ENCODE measurements around the gene URGCP. TPM values are rescaled to one million over a fixed set of nuclear protein-coding genes. Genes with fewer than 3 reads are reported as not detected.

The URGCP gene
- total RNA-seq, 1 donor from 2014 or later = 28.2 TPM

DNA sequence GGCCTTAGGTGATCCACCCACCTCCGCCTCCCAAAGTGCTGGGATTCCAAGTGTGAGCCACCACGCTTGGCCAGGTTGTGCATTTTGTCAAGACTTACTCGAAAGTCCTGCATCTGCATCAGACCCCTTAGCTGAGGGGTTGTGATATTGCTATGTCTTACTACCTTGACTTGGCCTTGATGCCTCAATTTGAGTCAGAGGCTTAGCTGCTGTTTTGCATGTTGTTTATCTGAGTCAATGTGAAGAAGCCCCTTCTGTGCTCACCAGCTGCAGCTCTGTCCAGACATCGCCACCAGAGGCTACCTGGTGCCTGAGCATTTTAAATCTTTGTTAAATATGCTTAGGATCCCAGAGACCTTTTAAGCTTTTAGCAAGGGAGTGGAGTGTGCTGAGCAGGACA lies 37.9 kb upstream of the URGCP start:
- H3K4me3 Mint-ChIP-seq = no peak overlapping the region
- H3K4me1 Mint-ChIP-seq (ENCODE audit: unreplicated experiment) = no peaks in the 10 kb centered on the region
- no peaks in the 10 kb centered on the region for H3K9me3 Mint-ChIP-seq
- DNase-seq (ENCODE audit: extremely low spot score, unreplicated experiment) = no peak
- H3K27ac Mint-ChIP-seq = no peak overlapping the region
- H3K27me3 Mint-ChIP-seq = no peaks in the 10 kb centered on the region
- peaks cover 8% of the 10 kb centered on the region for H3K36me3 Mint-ChIP-seq
- TF ChIP-seq, protein P1, sequence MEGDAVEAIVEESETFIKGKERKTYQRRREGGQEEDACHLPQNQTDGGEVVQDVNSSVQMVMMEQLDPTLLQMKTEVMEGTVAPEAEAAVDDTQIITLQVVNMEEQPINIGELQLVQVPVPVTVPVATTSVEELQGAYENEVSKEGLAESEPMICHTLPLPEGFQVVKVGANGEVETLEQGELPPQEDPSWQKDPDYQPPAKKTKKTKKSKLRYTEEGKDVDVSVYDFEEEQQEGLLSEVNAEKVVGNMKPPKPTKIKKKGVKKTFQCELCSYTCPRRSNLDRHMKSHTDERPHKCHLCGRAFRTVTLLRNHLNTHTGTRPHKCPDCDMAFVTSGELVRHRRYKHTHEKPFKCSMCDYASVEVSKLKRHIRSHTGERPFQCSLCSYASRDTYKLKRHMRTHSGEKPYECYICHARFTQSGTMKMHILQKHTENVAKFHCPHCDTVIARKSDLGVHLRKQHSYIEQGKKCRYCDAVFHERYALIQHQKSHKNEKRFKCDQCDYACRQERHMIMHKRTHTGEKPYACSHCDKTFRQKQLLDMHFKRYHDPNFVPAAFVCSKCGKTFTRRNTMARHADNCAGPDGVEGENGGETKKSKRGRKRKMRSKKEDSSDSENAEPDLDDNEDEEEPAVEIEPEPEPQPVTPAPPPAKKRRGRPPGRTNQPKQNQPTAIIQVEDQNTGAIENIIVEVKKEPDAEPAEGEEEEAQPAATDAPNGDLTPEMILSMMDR (conservative IDR thresholded peaks at IDR 0.05) = no peak

DNA sequence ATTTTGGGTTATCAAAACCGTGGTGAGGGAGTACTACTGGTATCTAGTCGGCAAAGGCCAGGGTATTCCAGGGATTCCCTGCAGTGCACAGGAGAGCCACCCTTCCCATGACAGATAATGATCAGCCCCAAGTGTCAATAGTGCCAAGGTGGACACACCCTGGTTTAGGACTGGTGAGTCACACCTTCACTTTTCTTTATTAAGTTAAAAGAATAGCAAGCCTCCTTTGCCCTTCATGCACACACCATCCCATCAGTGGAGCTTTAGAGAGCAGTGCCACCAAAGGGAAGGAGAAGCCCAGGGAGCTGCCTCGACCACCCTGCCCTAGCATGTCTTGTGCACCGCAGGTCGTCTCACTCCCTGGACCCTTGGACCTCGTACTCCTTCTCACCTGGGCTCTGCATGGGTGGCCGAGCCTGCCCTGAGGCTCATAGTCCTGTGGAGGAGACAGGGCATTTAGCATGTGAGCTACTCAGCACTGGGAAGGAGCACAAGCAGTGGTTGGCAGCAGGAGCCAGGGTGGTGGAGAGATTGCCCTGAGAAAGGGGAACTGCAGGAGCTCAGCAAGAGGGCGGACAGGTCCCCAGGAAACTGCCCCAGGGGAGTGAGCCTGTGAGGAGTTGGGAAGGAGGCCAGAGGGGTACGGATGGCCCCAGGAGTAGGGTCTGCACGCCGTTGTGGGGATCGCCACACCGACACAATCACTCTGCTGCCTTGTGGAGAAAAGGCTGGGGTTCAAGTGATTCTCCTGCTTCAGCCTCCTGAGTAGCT lies 37.2 kb upstream of the URGCP start:
- no peak for DNase-seq (ENCODE audit: extremely low spot score, unreplicated experiment)
- Mint-ChIP-seq H3K36me3 (peaks cover 8% of the 10 kb centered on the region), H3K27me3 (no peaks in the 10 kb centered on the region), H3K27ac (no peak overlapping the region), H3K4me3 (no peak overlapping the region), H3K9me3 (no peaks in the 10 kb centered on the region), H3K4me1 (ENCODE audit: unreplicated experiment) (no peaks in the 10 kb centered on the region)
- TF ChIP-seq, protein P1 (conservative IDR thresholded peaks at IDR 0.05) = no peak

DNA sequence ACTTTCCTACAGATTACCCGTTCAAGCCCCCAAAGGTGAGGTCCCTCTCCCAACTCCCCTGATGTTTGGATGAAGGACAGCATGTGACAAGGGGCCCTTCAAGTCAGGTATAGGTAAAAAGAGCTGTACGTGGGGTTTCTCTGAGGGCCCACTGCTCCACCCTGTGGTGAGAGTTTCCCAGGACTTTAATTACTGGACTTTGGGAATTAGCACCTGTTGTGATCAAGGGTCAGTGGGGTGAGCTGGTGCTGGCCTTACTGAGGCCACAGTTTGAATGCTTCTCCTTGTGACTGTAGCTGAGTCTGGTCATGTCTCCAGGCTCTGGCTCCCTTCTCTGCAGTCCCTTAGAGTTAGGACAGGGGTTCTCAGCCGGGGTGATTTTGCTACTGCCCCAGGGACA lies 36.6 kb upstream of the URGCP start:
- TF ChIP-seq, protein P1 (conservative IDR thresholded peaks at IDR 0.05) = no peak
- no peak overlapping the region for H3K4me3 Mint-ChIP-seq
- no peak overlapping the region for H3K27ac Mint-ChIP-seq
- H3K27me3 Mint-ChIP-seq = no peaks in the 10 kb centered on the region
- DNase-seq (ENCODE audit: extremely low spot score, unreplicated experiment) = no peak
- H3K4me1 Mint-ChIP-seq (ENCODE audit: unreplicated experiment) = no peaks in the 10 kb centered on the region
- no peaks in the 10 kb centered on the region for H3K9me3 Mint-ChIP-seq
- H3K36me3 Mint-ChIP-seq = peaks cover 8% of the 10 kb centered on the region

DNA sequence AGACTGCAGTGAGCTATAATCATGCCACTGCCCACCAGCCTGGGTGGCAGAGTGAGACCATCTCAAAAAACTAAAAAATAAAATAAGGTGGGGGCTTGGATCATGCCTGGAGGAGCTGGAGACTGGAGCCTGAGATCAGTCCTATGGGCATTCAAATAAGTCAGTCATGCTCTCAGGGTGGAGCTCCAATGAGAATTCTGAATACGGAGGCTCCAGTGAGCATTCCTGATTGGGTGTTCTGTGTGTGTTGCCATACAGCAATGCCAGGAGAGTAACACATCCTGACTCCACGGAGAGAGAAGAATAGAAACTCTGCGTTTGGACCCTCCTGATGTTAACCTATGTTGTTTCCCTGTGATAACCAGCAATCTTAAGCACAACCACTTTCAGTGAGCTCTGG lies 35.9 kb upstream of the URGCP start:
- H3K27ac Mint-ChIP-seq = no peak overlapping the region
- no peak overlapping the region for H3K4me3 Mint-ChIP-seq
- no peaks in the 10 kb centered on the region for H3K27me3 Mint-ChIP-seq
- H3K4me1 Mint-ChIP-seq (ENCODE audit: unreplicated experiment) = no peaks in the 10 kb centered on the region
- H3K36me3 Mint-ChIP-seq = peaks cover 4% of the 10 kb centered on the region
- TF ChIP-seq, protein P1 (conservative IDR thresholded peaks at IDR 0.05) = no peak
- DNase-seq (ENCODE audit: extremely low spot score, unreplicated experiment) = no peak
- H3K9me3 Mint-ChIP-seq = no peaks in the 10 kb centered on the region

DNA sequence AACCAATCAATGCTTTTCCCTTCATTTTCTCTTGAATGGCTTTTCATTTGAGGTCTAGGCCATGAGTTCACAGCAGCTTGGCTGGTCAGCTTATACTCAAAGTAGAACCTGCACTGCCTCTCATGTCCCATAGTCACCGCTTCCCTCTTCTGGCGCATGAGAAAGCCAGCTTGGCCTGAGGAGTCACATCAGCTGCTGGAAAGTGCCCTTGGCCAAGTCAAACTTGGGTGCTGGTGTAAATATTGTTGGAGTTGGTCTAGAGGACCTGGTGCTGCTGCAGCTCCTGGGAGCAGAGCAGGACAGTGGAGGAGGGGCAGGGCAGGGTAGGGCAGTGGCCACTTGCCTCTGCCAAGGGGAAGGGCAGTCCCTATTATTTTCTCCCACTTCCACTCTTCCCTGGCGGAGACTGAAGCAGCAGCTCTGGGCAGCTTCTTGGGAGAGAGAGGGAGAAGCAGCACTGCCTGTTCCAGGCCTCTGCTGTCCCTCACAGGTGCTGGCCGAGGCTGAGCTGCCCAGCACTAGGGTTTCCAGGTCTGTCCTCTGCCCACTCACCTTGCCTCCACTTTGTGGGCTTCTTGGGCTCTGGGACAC lies 32.6 kb upstream of the URGCP start:
- no peaks in the 10 kb centered on the region for H3K4me1 Mint-ChIP-seq (ENCODE audit: unreplicated experiment)
- H3K4me3 Mint-ChIP-seq = no peak overlapping the region
- no peaks in the 10 kb centered on the region for H3K27me3 Mint-ChIP-seq
- no peaks in the 10 kb centered on the region for H3K9me3 Mint-ChIP-seq
- no peak overlapping the region for H3K27ac Mint-ChIP-seq
- DNase-seq (ENCODE audit: extremely low spot score, unreplicated experiment) = no peak
- H3K36me3 Mint-ChIP-seq = no peaks in the 10 kb centered on the region
- TF ChIP-seq, protein P1 (conservative IDR thresholded peaks at IDR 0.05) = no peak

All from type B pancreatic cell (in vitro differentiated cells).